Left lobe of liver (tissue), 2 donors: ENCODE data around the gene NMUR1. TPM values are rescaled to one million over a fixed set of nuclear protein-coding genes. Genes with fewer than 3 reads are reported as not detected.

Experiments used
- ATAC-seq: fragments of 200-7000 bp; cut with Tn5 transposase; one replicate; pipeline ENCODE4 v1.9.1; 2020; ENCODE audit warnings: mild to moderate bottlenecking, moderate library complexity
- DNase-seq: peaks from one replicate; pipeline ENCODE4 v3.0.0-alpha.2; 2020; ENCODE audit warnings: low spot score
- total RNA-seq: library from RNA; stranded (reverse); gene quantifications from one replicate; pipeline ENCODE4 v1.2.1, GENCODE V29; 2021
- donor health status: DM: no; HTN: no; CAD: no; lungs with moderate emphysema.
- donor health status: DM: no; HTN: yes; CAD: no.

Gene NMUR1
- total RNA-seq, 1 donor from 2014 or later, result 0.30 TPM

DNA sequence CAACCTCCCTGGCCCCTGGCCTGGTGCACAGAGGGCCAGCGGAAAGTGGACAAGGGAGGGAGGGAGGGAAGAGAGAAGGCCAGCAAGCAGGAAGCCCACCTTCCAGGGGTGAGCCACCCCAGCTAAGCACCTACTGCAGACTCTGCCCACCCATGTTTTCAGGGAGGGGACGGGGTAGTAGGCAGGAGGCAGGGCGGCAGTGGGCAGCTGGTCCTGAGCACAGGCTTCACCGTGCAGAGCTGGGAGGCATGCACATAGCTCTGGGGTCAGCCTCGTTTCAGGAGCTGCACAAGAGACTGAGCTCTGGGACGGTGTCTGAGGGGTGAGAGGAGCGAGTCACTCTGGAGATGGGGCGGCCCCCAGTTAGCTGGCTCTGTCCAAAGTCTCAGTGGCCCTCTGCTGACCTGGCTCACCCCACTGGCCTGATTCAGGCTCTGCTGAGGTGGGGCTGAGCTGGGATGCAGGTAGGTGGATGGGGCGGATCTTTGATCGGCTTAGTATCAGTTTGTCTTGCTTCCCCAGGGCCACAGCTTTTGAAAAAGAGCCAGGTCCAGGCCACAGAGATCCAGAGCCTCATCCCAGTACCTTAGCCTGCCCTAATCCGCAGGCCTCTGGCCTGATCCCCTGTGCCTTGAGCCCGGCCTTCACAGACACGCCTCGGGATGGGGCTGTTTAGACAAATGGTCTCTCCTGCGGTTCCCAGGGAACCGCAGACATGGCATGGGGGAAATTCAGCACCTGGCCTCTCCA, 3.7 kb downstream of the NMUR1 start:
- ATAC-seq, result no peak
- no peak for DNase-seq

GRCh38 chr2:231525248-231526163, 4.7 kb downstream of the NMUR1 start:
- DNase-seq, result no peak
- no peak for ATAC-seq

- no peak for DNase-seq
- ATAC-seq, result no peak
Observed at GRCh38 chr2:231524477-231525247, 5.6 kb downstream of the NMUR1 start.

- DNase-seq (no peak), ATAC-seq (peak; percentile 45)
Observed at GRCh38 chr2:231523451-231524285, 6.6 kb downstream of the NMUR1 start.

GRCh38 chr2:231522418-231523180, 7.6 kb downstream of the NMUR1 start:
- ATAC-seq, result no peak
- no peak for DNase-seq

DNA sequence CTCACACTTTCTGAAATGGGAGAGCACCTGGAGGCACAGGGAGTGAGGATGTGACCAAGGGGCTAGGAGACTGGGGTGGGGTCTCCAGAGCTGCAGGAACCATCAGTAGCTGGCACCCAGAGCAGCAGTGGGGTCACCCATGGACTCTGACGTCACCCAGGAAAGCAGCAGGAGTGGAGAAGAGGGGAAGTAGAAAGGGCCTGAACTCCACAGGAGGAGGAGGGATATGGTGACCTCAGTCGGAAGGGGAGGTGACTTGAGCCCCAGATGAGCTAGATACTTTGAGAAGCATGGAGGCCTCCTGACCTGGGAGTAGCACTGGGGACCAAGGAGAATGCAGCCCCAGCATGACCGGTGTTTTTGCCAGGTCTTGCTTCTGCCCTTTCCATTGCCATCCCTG, 8.8 kb downstream of the NMUR1 start:
- DNase-seq, result no peak
- ATAC-seq, result no peak

DNA sequence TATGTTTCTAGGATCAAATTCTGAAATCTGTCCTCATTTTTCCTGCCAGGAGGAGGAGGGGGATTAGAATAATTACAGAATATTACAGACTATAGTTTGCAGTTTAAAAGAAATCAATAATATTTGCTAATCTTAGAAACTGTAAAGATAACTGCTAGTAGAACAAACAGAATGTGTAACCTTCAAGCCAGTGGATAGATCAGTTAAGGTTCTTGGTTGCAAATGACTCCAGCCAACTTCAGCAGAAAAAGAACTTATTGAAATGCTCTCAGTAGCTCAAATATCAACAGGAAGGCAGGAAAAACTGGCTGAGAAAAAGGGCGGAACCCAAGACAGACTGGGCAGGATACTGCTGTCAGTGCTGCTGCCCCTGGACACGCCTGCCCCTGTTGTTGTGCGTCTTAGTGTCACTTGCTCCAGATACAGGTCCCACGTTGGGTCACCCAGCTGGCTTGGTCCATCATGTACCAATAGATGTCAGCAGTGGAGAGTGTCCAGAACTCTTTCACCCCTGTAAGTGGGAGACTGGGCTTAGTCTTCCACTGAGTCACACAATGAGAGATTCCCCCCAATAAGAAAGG, 10.2 kb downstream of the NMUR1 start:
- ATAC-seq, result peak; percentile 28
- DNase-seq, result no peak

GRCh38 chr2:231518771-231519170, 11.5 kb downstream of the NMUR1 start:
- DNase-seq, result no peak
- no peak for ATAC-seq

DNA sequence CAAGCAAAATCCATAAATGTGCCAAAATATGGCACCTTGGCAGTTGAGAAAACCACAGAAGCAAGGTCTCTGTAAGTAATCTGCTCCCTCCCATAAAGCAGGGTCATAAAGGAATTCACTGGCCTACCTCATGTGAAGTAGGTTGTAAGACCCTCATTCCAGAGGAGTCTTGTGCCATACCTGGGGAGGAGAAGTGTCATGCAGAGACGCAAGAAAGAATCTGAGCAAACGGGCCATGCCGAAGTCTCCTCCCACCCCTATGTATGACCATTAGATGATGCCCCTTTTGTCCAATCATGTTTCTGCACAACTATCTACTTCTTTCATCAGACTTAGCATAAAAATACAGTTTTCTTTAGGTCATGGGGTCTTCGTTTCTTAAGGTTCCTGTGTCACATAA, 14.6 kb downstream of the NMUR1 start:
- ATAC-seq (no peak), DNase-seq (no peak)

DNA sequence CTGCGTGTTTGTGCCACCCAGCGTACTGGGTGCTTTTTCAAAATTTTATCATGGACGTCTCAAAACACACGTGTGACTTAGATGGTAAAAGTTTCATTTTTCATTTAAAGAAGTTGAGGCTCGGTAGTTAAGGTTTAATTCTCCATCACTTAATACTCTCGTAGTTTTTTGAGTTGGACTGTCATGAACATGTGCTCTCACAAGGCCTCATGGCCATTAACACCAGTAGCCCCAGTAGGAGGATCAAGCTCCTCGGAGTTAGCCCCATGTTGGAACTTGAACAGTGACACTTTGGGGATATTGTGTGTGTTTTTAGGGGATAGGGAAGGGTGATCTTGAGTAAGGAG, 15.3 kb downstream of the NMUR1 start:
- no peak for DNase-seq
- ATAC-seq, result no peak

DNA sequence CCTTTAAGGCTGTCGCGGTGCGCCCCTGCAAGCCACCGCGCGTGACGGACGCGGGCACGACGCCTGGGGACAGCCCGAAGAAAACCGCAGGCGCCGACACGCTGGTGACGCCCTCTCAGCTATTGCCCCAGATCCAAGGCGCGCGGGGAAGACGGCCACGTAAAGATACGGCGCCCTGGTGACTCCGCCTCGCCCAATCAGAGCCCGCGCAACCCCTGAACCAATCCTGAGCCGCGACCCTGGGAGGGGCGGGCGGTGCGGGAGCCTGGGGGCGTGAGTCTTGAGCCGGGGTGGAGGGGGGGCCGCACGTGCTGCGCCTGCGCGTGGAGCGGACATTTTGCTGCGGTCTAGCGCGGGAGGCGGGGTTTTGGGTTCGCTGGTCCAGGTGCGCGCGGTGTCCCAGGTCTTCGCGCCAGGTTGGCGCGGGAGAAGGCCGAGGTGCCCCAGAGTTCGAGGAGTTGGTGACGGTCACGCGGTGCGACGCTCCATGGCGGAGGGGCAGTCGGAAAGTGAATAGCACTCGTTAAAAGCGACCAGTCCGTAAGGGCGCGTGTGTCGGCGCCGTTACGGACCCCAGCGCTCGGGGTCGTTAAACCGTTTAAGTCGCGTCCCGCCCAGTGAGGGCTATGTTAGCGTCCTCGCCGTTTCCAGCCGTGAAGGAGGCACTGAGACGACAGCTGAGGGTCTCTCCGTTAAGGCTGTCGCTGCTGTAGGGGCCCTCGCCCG, 15.9 kb downstream of the NMUR1 start:
- peak; percentile 99 for DNase-seq
- peak; percentile 97 for ATAC-seq

GRCh38 chr2:231513746-231514224, 16.5 kb downstream of the NMUR1 start:
- DNase-seq (no peak), ATAC-seq (no peak)

GRCh38 chr2:231512222-231512621, 18.0 kb downstream of the NMUR1 start:
- ATAC-seq (no peak), DNase-seq (no peak)

DNA sequence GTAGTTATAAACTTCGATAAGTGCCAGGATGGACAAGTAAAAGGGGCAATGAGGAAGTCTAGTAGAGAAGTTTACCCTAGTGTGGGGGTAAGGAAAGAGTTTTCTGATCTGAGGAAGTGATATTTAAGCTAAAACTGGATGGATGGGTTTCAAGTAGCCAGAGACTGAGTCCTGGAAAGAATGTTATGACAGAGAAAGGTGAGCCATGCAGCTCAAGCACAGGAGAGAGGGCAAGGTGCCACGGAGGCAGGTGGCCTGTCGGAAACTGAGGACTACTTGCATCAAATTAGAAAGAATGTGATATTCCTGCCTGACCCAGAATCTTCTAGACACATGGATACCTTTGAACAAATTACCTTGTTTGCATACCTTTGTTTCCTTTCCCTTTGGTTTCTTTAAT, 26.5 kb downstream of the NMUR1 start:
- no peak for ATAC-seq

GRCh38 chr2:231502596-231502995, 27.6 kb downstream of the NMUR1 start:
- no peak for ATAC-seq
- DNase-seq, result no peak

More for the DNA sequence above, 26.5 kb downstream of the NMUR1 start:
- no peak for DNase-seq

- ATAC-seq (no peak), DNase-seq (no peak)
Observed at GRCh38 chr2:231497651-231498050, 32.6 kb downstream of the NMUR1 start.

GRCh38 chr2:231494669-231495068, 35.6 kb downstream of the NMUR1 start:
- ATAC-seq (no peak), DNase-seq (no peak)

- DNase-seq (no peak), ATAC-seq (no peak)
Observed at GRCh38 chr2:231490801-231491200, 39.4 kb downstream of the NMUR1 start.

GRCh38 chr2:231489990-231490389, 40.3 kb downstream of the NMUR1 start:
- DNase-seq (no peak), ATAC-seq (no peak)
